Type B pancreatic cell (in vitro differentiated cells): Measurements from ENCODE around the gene YWHAE. TPM values are rescaled to one million over a fixed set of nuclear protein-coding genes. Genes with fewer than 3 reads are reported as not detected.

Experiments
- DNase-seq: peaks from one replicate; pipeline ENCODE4 v3.0.0; 2021; ENCODE audit warnings: mixed read lengths; ENCODE audit not compliant: unreplicated experiment; ENCODE audit errors: extremely low spot score
- H3K27ac Mint-ChIP-seq: 2 replicates; pipeline ENCODE4 v1.8.0; 2021; ENCODE audit warnings: mild to moderate bottlenecking, mixed read lengths
- H3K27me3 Mint-ChIP-seq: 2 replicates; pipeline ENCODE4 v1.8.0; 2021; ENCODE audit warnings: mixed read lengths
- H3K36me3 Mint-ChIP-seq: 2 replicates; pipeline ENCODE4 v1.8.0; 2021; ENCODE audit warnings: mixed read lengths
- H3K4me1 Mint-ChIP-seq: one replicate; pipeline ENCODE4 v1.8.0; 2021; ENCODE audit warnings: mixed read lengths; ENCODE audit not compliant: unreplicated experiment
- H3K4me3 Mint-ChIP-seq: 2 replicates; pipeline ENCODE4 v1.8.0; 2021; ENCODE audit warnings: mild to moderate bottlenecking, mixed read lengths
- H3K9me3 Mint-ChIP-seq: 2 replicates; pipeline ENCODE4 v1.8.0; 2021; ENCODE audit warnings: mixed read lengths
- total RNA-seq: library from RNA; stranded (reverse); gene quantifications from 2 replicates; pipeline ENCODE4 v1.2.1, GENCODE V29; 2021; ENCODE audit warnings: low replicate concordance
- TF ChIP-seq, protein P1 (sequence below): fragments of 200-600 bp; sonication (generic); conservative IDR thresholded peaks from 2 replicates; pipeline ENCODE4 v1.5.0; 2021; ENCODE audit warnings: antibody characterized with exemption, mild to moderate bottlenecking

Gene YWHAE
- total RNA-seq, 1 donor from 2014 or later = 773 TPM

DNA sequence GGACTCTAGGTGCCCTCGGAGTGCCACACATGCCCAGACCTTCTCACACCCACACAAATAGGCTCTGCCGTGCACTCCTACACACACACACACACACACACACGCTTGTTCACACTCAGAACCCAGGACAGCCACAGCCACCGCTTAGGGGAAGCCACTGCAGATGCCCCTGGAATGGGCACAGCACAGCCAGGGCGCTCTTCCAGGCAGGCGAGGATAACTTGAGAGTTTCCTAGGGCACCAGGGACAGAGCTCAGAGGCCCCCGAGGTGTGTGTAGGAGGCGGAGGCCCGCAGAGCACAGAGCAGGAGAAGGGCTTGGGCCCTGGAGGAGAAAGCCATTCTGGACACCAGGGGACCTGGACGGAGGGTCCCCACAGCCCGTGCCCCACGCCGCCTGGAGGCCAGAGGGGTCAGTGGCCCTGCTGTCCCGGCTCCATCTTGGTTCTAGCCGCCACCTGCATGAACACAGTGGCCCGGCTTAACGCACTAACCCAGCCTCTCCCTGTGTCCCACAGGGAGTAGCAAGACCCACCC is 99.6 kb downstream of the YWHAE start:
- no peaks in the 10 kb centered on the region for H3K36me3 Mint-ChIP-seq
- peaks cover 14% of the 10 kb centered on the region for H3K27me3 Mint-ChIP-seq
- no peak overlapping the region for H3K27ac Mint-ChIP-seq
- H3K4me3 Mint-ChIP-seq = no peak overlapping the region
- H3K4me1 Mint-ChIP-seq = no peaks in the 10 kb centered on the region
- H3K9me3 Mint-ChIP-seq = no peaks in the 10 kb centered on the region
- TF ChIP-seq, protein P1, sequence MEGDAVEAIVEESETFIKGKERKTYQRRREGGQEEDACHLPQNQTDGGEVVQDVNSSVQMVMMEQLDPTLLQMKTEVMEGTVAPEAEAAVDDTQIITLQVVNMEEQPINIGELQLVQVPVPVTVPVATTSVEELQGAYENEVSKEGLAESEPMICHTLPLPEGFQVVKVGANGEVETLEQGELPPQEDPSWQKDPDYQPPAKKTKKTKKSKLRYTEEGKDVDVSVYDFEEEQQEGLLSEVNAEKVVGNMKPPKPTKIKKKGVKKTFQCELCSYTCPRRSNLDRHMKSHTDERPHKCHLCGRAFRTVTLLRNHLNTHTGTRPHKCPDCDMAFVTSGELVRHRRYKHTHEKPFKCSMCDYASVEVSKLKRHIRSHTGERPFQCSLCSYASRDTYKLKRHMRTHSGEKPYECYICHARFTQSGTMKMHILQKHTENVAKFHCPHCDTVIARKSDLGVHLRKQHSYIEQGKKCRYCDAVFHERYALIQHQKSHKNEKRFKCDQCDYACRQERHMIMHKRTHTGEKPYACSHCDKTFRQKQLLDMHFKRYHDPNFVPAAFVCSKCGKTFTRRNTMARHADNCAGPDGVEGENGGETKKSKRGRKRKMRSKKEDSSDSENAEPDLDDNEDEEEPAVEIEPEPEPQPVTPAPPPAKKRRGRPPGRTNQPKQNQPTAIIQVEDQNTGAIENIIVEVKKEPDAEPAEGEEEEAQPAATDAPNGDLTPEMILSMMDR = no peak
- no peak for DNase-seq

DNA sequence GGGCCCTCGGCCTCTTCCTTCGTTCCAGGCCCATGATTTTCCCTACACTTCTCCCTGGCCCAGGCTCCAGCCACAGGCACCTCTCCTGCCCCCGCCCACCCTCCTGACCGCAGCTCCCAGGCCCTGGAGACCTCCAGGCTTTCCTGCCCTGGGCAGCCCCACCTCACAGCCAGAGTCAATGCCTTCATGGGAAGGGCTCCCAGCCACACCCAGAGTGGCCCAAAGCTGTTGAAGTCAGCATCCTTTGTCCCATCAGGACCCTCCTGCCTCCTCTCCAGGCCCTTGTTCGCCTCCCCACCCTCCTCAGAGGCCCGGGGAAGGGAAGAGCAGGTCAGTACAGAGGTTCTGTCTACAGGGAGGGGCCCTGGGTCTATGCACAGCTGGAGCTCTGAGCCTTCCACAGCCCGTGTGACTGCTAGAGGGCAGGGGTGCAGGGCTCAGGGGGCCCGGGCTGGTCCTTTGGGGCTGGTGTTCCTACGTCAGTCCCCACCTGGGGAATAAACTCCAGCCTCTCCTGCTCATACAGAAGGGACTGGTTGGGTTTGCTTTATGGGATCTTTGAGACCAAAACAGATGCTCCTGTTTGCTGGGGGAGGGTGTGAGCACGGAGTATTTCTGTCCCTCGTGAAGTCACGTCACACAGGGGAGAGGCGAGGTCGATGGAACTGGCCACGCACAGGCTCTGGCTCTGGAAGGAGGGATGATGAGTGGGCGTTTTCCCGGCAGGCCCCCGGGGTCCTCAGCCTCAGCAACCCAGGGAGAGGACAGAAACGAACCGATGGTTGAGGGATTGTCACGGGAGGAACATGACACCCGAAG is 100.3 kb downstream of the YWHAE start:
- H3K4me3 Mint-ChIP-seq = no peak overlapping the region

DNA sequence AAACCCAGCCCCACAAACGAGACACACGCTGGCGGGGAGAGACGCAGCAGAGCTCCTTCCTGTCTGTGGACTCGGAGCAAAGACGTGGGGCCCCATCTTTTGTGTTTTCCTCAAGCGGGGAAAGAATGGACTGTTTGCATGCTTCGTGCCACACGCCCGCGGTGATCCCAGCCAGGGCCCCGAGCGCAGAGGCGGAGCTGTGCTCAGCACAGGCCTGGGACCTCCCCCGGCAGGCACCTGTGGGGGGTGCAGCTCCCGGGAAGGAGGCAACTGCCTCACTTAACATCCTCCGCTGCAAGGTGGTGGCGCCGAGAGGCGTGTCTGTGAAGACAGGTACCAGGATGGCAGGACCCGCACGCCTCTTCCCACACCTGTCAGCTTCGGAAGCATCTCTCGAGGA is 101.4 kb downstream of the YWHAE start:
- Mint-ChIP-seq H3K27me3 (peaks cover 20% of the 10 kb centered on the region), H3K4me1 (no peaks in the 10 kb centered on the region), H3K36me3 (no peaks in the 10 kb centered on the region), H3K27ac (no peak overlapping the region), H3K4me3 (no peak overlapping the region), H3K9me3 (no peaks in the 10 kb centered on the region)
- DNase-seq = no peak
- TF ChIP-seq, protein P1 = no peak

More for the DNA sequence above, 100.3 kb downstream of the YWHAE start:
- no peak overlapping the region for H3K27ac Mint-ChIP-seq
- no peaks in the 10 kb centered on the region for H3K36me3 Mint-ChIP-seq
- DNase-seq = no peak
- no peaks in the 10 kb centered on the region for H3K4me1 Mint-ChIP-seq
- no peaks in the 10 kb centered on the region for H3K9me3 Mint-ChIP-seq
- H3K27me3 Mint-ChIP-seq = peaks cover 14% of the 10 kb centered on the region
- TF ChIP-seq, protein P1 = no peak

Other genes starting within 250 kb of the YWHAE start
- 50.7 and 63.6 TPM in 2 replicates for gene ABR, start 220.2 kb downstream of the YWHAE start, total RNA-seq
- not detected in 2 replicates for gene BHLHA9, start 129.8 kb downstream of the YWHAE start, total RNA-seq
- gene TRARG1, start 120.6 kb downstream of the YWHAE start, total RNA-seq = not detected in 2 replicates
- gene CRK, start 56.0 kb upstream of the YWHAE start, total RNA-seq = 49.5 and 53.6 TPM in 2 replicates
- gene MYO1C, start 92.5 kb upstream of the YWHAE start, total RNA-seq = 73.6 and 132 TPM in 2 replicates
- 21.2 and 29.7 TPM in 2 replicates for gene INPP5K, start 116.4 kb upstream of the YWHAE start, total RNA-seq
- 64.5 and 76.1 TPM in 2 replicates for gene PITPNA, start 162.6 kb upstream of the YWHAE start, total RNA-seq
- gene SLC43A2, start 228.6 kb upstream of the YWHAE start, total RNA-seq = 23.5 and 28.6 TPM in 2 replicates
- 0.97 and 1.3 TPM in 2 replicates for gene SCARF1, start 245.5 kb upstream of the YWHAE start, total RNA-seq
- 5.9 and 6.4 TPM in 2 replicates for gene RILP, start 249.6 kb upstream of the YWHAE start, total RNA-seq